Measurements from ENCODE around the gene SLC4A7.

Gene SLC4A7

DNA sequence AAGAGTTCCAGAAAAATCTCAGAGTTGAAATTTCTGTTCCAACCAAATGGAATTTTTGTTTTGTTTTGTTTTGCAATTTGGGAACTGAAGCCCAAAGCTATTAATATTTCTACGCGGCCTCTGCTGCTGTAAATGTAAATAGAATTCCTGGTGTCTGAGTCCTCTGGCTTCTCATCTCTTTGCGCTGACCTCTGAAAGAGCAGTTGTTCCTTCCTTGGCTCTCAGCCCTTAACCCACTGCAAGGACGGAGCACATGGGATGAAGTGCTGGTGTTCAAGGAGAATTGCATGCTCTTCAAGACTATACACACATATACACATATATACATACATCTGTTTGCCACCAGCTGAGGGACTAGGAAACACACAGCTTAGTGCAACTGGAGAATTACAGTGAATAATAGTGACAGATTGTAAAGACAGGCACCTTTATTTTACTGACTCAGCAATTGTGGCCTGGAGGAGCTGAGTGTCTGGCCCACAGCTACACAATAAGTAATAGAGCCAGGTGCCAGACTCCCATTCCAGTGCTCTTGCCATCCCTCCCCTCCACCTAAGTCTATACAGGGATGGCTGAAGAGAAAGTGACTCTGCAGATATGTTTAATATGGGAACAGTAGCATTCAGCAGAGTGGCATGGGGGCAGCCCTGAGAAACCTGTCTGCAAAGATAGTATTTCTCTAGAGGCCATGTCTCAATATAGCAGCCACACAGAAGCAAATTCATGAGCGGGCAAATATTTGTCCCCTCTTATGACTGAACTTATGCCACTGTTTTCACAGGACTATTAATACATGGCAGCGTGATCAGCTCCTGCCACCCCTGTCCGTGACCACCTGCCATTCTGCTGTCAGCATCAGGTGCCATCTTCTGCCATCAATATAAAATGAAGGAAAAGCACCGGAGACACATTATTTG lies 157.3 kb downstream of the SLC4A7 start:
- DNase-seq (ENCODE audit: low read depth in 1 of 2, low spot score in 1 of 2), result no peak
- H3K27me3 ChIP-seq (ENCODE audit: insufficient read depth, poor library complexity, severe bottlenecking), result no peaks in the 10 kb centered on the region
- no peak overlapping the region for H3K27ac ChIP-seq (replicated peaks)
- H3K4me3 ChIP-seq (replicated peaks; ENCODE audit: insufficient read depth, low read length), result no peak overlapping the region
- TF ChIP-seq POLR2AphosphoS5 (IDR thresholded peaks at IDR 0.05; ENCODE audit: low read depth) (no peak), SPI1 (IDR thresholded peaks at IDR 0.05; ENCODE audit: borderline replicate concordance, low read depth) (no peak), GABPA (IDR thresholded peaks at IDR 0.05; ENCODE audit: low read depth) (no peak)
- TF ChIP-seq, protein P1, sequence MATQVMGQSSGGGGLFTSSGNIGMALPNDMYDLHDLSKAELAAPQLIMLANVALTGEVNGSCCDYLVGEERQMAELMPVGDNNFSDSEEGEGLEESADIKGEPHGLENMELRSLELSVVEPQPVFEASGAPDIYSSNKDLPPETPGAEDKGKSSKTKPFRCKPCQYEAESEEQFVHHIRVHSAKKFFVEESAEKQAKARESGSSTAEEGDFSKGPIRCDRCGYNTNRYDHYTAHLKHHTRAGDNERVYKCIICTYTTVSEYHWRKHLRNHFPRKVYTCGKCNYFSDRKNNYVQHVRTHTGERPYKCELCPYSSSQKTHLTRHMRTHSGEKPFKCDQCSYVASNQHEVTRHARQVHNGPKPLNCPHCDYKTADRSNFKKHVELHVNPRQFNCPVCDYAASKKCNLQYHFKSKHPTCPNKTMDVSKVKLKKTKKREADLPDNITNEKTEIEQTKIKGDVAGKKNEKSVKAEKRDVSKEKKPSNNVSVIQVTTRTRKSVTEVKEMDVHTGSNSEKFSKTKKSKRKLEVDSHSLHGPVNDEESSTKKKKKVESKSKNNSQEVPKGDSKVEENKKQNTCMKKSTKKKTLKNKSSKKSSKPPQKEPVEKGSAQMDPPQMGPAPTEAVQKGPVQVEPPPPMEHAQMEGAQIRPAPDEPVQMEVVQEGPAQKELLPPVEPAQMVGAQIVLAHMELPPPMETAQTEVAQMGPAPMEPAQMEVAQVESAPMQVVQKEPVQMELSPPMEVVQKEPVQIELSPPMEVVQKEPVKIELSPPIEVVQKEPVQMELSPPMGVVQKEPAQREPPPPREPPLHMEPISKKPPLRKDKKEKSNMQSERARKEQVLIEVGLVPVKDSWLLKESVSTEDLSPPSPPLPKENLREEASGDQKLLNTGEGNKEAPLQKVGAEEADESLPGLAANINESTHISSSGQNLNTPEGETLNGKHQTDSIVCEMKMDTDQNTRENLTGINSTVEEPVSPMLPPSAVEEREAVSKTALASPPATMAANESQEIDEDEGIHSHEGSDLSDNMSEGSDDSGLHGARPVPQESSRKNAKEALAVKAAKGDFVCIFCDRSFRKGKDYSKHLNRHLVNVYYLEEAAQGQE (IDR thresholded peaks at IDR 0.05; ENCODE audit: insufficient replicate concordance, low read depth), result no peak
- TF ChIP-seq, protein P2, sequence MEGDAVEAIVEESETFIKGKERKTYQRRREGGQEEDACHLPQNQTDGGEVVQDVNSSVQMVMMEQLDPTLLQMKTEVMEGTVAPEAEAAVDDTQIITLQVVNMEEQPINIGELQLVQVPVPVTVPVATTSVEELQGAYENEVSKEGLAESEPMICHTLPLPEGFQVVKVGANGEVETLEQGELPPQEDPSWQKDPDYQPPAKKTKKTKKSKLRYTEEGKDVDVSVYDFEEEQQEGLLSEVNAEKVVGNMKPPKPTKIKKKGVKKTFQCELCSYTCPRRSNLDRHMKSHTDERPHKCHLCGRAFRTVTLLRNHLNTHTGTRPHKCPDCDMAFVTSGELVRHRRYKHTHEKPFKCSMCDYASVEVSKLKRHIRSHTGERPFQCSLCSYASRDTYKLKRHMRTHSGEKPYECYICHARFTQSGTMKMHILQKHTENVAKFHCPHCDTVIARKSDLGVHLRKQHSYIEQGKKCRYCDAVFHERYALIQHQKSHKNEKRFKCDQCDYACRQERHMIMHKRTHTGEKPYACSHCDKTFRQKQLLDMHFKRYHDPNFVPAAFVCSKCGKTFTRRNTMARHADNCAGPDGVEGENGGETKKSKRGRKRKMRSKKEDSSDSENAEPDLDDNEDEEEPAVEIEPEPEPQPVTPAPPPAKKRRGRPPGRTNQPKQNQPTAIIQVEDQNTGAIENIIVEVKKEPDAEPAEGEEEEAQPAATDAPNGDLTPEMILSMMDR (IDR thresholded peaks at IDR 0.05; ENCODE audit: insufficient read depth, low read length), result no peak

- H3K27ac ChIP-seq (replicated peaks), result no peak overlapping the region
- H3K27me3 ChIP-seq (ENCODE audit: insufficient read depth, poor library complexity, severe bottlenecking), result no peaks in the 10 kb centered on the region
- no peak for TF ChIP-seq GABPA (IDR thresholded peaks at IDR 0.05; ENCODE audit: low read depth)
- TF ChIP-seq, protein P2 (IDR thresholded peaks at IDR 0.05; ENCODE audit: insufficient read depth, low read length), result no peak
- H3K4me3 ChIP-seq (replicated peaks; ENCODE audit: insufficient read depth, low read length), result no peak overlapping the region
- no peak for DNase-seq (ENCODE audit: low read depth in 1 of 2, low spot score in 1 of 2)
These were observed 158.0 kb downstream of the SLC4A7 start for GRCh38 chr3:27326202-27326601.

DNA sequence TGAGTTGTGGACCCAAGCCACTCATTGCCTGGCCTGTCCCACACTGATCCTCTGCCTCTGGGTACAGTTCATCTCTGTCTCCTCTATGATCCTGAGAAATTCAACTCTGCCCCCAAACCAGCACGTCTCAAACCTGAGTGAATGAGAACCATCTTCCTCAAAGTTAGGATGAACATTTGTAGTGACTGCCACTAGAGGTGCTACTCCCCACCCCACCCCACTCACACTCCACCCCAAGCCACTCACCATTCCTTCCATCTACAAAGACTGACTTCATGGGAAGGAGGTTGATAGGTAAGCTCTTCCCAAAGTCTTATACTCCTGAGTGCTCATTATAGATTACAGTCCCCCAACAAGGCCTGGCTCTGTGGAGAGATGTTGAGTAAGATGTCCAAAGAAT lies 158.8 kb downstream of the SLC4A7 start:
- Histone ChIP-seq H3K27ac (replicated peaks) (no peak overlapping the region), H3K4me3 (replicated peaks; ENCODE audit: insufficient read depth, low read length) (no peak overlapping the region)

DNA sequence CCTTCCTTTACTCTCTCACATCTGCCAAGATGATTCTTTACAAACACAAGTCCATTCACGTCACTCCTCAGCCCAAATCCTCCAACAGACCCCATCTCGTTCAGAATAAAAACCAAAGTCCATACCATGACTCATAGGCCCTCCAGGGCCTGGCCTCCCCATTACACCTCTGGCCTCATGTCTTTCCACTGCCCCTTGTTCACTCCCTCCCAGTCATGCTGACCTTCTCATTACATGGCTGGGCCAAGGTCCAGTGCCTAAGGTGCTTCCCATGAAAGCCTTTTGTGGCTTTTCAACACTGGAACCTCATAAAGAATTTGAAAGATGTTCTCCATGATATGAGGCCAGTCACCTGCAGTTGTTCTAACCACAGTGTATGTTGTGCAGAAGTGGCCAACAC lies 159.5 kb downstream of the SLC4A7 start:
- no peak overlapping the region for H3K27ac ChIP-seq (replicated peaks)
- no peaks in the 10 kb centered on the region for H3K27me3 ChIP-seq (ENCODE audit: insufficient read depth, poor library complexity, severe bottlenecking)
- DNase-seq (ENCODE audit: low read depth in 1 of 2, low spot score in 1 of 2), result no peak
- TF ChIP-seq GABPA (IDR thresholded peaks at IDR 0.05; ENCODE audit: low read depth) (no peak), POLR2AphosphoS5 (IDR thresholded peaks at IDR 0.05; ENCODE audit: low read depth) (no peak), SPI1 (IDR thresholded peaks at IDR 0.05; ENCODE audit: borderline replicate concordance, low read depth) (no peak)
- TF ChIP-seq, protein P2 (IDR thresholded peaks at IDR 0.05; ENCODE audit: insufficient read depth, low read length), result no peak
- TF ChIP-seq, protein P1 (IDR thresholded peaks at IDR 0.05; ENCODE audit: insufficient replicate concordance, low read depth), result no peak
- no peak overlapping the region for H3K4me3 ChIP-seq (replicated peaks; ENCODE audit: insufficient read depth, low read length)

More for the DNA sequence above, 158.8 kb downstream of the SLC4A7 start:
- no peak for TF ChIP-seq SPI1 (IDR thresholded peaks at IDR 0.05; ENCODE audit: borderline replicate concordance, low read depth)
- TF ChIP-seq, protein P2 (IDR thresholded peaks at IDR 0.05; ENCODE audit: insufficient read depth, low read length), result peak; percentile 8
- no peak for DNase-seq (ENCODE audit: low read depth in 1 of 2, low spot score in 1 of 2)
- no peaks in the 10 kb centered on the region for H3K27me3 ChIP-seq (ENCODE audit: insufficient read depth, poor library complexity, severe bottlenecking)

Measured in HL-60 (cell line).